CD4-positive, alpha-beta T cell treated with Interleukin-2 at 100 ng/mL for 4 hours (primary cell): ENCODE results near the gene NRXN3.
"Not testable (repeated sequence)": the region's sequence is repeated elsewhere in the genome, so short reads cannot be mapped to it uniquely, and the experiment has no call there.

Source experiments
- DNase-seq: peaks from one replicate; pipeline ENCODE4 v3.0.0-alpha.2; 2020; ENCODE audit warnings: low spot score

NRXN3 gene

DNA sequence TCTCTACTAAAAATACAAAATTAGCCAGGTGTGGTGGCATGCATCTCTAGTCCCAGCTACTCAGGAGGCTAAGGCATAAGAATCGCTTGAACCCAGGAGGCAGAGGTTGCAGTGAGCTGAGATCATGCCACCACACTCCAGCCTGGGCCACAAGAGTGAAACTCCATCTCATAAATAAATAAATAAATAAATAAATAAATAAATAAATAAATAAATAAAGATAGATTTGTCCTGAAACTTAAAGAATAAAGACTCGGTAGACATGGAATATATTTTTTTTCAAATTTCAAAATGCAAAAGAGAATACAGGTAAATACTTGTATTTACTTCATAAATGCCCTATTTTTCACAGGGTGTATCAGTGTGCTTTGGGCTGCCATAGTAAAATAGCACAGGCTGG, 317.4 kb downstream of the NRXN3 start:
- DNase-seq, result not testable (repeated sequence)

DNA sequence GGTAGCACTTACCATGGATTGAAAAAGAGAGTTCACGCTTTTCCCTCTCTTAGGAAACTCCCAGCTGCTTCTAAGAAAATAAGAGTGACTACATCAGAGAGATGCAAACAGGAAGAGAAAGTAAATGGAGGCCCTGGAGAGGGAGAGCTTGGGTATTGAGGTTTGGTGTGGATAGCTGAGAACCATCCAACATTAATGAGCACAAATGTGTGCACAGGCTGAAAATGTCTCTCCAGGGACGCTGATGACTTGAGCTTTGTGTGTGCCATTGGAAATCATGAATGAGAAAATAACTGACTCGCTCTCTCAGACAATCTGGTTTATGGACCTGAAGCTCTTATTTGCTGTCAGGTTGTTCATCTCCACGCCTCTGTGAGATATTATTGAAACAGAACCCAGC, 318.8 kb downstream of the NRXN3 start:
- no peak for DNase-seq

DNA sequence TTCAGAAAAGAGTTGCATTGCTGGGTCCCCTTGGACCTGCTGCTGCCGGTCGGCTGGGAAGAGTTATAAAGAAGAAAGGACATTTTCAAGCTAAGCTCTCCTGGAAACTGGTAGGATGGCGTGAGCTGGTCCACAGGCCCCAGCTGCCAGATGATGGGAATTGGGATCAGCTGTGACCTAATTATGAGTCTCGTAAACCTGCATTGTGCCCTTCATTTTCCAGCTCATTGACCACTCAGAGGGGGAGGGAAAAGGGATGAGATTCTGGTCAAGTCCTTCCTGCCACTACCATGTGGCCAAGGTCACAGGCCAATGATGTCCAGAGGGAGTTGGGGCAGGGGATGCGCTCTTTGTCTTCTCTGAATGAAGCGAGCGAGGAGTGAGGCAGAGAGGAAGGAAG, 320.9 kb downstream of the NRXN3 start:
- no peak for DNase-seq

DNA sequence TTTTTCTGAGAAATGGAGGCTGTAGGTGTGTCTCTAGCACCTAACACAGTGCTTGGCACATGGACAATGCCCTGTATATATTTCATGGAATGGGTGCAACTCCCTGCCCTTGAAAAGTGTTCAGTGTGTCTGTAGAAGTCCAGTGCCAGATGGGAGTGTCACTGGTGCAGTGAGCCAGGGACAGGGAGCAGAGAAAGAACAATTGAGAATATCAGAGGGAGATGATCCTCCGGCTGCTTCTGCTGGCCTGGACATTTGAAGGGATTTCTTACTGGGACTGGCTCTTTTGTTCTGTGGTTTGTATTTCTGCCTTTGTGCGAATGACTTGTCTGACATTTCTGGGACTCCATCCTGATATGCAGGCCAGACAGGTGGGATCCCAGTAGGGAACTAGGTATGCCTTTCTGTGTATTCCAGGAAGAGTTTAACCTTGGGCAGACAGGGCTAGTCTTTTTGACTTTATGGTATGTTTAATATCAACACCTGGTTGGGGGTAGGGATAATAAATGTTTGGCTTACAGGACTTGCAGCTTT, 328.0 kb downstream of the NRXN3 start:
- no peak for DNase-seq

DNA sequence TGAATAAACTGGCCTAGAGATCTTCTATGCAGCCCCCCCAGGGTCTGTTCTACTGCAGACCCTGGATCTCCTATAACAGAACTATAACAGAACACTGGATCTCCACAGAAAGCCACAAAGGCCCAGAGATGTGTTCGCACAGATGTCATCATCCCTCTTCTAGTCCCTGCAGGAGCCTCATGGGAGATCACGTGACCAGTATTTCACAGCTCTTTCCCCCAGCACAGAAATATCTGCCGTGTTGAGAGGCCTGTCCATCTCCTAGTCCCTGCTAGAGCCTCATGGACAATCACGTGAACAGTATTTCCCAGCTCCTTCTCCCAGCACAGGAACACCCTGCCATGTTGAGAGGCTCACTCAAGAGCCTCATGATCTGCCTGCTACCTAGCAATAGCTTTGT, 331.7 kb downstream of the NRXN3 start:
- DNase-seq, result no peak

DNA sequence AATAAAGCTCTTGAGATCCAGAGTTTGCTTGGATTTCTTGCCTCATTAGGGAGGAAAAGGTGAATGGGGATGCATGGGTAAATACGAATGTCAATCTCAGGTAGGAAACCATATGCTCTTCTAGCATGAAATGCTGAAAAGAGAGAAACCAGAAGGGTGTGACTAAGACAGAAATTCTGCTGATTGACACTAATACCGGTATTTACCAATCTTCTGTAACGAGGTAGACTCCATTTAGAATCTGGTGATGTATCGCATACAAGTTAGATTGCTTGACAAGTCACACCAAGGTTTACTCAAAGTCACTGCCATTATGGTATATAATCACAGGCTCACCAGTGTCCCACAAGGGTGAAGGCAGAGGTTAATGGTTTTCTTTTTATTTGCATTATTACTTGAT, 337.9 kb downstream of the NRXN3 start:
- DNase-seq, result no peak

DNA sequence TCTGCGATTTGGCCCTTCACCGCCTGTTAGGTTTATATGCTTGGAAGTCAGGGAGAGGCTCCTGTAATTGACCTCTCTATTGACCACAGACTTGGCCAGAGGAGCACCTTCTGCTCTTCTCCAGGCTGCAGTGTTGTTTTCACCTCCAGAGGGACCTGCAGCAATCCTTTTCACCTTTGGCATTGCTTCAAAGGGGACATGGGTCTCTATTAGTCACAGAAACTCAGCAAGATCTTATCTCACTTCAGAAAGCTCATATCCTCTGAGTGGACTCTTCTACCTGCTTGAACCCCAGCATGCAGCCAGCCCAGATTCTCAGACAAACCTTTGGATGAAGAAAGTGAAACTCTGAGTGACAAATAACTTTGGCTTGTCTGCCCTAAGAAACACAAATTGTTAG, 339.3 kb downstream of the NRXN3 start:
- DNase-seq, result no peak

DNA sequence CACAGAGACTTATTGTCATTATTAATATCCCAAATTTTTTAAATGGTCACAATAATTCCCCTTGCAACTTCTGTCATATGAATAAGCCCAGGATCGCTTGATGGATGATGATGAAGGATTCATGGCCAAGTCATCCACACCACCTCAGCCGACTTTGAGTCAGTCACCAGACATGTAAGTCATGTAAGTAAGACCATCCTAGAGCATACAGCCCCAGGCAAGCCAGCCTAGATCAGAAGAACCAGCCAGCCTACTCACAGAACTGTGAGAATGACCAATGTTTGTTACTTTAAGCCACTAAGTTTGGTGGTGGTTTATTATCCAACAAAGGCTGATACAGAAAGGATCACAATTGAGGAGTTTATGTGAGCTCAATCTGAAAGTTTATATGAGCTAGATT, 341.8 kb downstream of the NRXN3 start:
- no peak for DNase-seq

DNA sequence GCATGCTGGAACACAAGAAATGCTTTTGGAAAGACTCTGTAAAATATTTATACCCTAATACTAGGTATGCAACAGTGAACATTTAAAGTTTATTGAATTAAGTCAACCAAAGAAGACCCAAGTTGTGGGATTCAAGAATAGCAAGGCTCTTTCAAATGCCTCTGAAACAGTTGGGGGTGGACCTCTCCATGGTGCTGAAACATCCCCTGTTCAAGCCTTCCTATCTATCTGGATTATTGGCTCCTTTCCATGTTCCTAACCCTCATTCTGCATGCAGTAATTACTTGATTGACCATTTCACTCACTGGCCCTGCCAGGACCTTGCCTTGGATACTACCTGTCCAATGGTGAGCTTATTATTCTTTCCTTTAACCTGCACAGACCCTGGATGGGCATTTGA, 349.7 kb downstream of the NRXN3 start:
- no peak for DNase-seq

DNA sequence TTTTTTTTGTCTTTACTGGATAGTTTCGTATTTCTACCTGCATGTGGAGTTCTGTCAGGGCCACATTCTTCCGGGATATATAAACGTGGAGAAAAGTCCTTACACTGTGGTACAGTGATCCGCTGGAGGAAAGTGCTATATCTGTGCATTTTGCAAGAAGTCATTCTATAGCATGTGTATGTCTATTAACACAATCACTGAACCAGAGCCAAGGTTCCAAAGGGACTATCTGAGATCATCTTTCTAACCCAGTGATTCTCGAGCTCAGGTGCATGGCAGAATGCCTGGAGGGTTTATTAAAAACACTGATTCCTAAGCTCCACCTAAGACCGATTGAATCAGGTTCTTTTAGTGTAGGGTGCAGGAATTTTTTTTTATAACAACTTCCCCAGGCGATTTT, 354.0 kb downstream of the NRXN3 start:
- DNase-seq, result no peak

DNA sequence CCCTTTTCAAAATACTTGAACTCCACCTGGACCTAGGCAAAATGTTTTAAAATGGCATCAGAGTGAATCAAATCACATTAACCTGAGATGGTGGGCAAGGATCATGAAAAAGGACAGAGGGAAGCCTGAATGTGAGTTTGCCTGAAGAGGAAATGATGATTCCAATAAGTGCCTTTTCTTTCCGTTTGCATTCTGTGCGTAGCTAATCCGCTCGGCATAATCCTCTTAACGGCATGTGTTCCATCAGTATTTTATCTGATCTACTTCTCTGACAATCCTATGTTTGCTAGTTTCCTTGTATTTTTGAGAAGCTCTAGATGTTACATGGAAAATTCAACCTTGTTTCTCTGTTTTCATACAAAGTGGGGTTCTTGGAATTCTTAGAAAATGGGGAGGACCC, 354.6 kb downstream of the NRXN3 start:
- no peak for DNase-seq

DNA sequence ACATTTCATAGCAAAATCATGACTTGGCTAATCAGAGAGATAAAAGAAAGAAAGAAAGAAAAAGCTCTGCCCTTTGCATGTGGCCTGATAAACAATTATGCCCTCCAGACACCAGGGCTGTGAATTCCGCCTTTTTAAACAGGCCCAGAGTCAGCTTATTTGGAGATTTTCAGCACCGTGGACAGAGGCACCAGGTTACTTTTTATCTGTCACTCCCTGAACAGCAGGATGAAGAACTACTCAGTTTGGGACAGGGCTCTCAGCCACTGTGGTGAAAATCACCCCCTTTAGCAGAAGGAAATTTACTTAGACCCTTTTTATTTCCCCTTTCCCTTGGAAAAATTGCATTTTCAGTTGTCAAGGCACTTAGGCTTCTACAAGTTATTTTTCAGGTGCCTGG, 359.9 kb downstream of the NRXN3 start:
- DNase-seq, result no peak

DNA sequence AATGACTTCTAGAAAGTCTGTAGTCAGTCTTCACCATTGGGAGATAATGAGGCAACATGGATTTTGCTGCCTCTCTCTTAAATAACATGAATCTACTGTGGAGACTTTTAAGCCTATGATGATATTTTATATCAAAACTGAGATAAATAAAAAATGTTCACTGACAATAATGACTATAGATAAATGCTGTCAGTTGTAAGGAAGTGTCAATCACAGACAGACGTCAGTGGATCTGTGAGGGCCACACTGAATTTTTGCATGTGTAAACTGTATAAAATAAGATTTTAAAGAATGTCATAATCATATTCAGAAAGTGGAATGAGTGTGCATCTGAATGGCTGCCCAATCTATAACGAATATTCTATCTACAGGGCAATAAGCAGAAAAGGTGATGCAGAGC, 364.0 kb downstream of the NRXN3 start:
- DNase-seq, result no peak

DNA sequence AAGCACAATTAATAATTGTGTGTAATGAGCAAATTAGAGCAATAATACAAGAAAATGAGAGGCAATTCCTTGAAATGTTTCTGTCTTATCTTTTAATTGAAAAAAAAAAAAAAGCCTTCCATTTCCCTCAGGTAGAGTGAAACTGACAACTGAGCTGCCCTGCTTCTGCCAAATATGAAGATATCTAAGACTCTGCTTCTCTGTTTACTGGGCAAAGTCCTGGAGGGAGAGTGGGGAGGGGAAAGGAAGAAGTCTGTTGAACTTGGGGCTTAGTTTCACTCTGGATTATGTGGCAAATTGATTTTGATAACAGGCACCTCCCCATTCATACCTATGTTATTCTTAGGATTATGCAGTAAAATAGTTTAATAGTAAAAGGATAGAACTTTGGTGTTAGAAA, 364.9 kb downstream of the NRXN3 start:
- no peak for DNase-seq

DNA sequence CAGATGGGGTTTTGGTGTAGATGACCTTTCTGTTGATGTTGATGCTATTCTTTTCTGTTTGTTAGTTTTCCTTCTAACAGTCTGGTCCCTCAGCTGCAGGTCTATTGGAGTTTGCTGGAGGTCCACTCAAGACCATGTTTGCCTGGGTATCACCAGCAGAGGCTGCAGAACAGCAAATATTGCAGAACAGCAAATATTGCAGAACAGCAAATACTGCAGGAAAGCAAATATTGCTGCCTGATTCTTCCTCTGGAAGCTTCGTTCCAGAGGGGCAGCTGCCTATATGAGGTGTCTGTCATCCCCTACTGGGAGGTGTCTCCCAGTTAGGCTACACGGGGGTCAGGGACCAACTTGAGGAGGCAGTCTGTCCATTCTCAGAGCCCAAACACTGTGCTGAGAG, 371.6 kb downstream of the NRXN3 start:
- DNase-seq, result not testable (repeated sequence)

DNA sequence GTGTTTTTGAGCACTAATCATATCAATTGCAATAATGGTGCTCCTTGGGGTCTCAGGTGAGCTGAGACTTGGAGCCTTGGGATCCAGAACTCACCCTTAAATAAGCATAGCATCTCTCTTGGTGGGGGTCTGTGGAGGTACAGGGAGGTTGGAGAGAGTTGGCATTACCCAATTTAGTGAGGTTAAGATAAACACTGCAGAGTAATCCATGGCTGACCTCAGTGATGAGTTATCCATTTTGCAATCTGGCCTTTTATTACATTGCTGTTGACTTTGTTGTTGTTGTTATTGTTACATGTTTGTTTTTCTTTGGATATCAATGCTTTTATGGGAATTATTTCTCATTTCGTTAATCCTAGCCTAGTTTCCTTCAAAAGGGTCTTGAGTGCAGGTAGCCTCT, 373.3 kb downstream of the NRXN3 start:
- DNase-seq, result no peak

DNA sequence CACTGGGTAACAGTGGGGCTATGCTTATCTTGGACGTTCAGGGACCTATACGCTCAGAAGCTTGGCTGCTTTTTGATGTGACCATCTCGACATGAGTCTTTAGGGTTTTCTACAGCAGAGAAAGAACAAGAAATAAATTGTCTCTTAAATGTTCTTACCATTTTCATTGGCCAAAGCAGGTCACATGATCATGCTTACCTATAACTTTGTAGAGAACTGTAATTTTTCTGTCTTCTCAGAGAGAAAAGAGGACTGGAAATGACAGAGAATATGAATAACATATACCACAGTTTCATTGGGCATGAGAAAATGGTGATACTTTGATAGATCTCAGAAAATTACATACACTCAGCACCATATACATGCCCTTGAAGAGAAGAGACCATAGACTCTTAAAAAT, 390.9 kb downstream of the NRXN3 start:
- DNase-seq, result no peak

DNA sequence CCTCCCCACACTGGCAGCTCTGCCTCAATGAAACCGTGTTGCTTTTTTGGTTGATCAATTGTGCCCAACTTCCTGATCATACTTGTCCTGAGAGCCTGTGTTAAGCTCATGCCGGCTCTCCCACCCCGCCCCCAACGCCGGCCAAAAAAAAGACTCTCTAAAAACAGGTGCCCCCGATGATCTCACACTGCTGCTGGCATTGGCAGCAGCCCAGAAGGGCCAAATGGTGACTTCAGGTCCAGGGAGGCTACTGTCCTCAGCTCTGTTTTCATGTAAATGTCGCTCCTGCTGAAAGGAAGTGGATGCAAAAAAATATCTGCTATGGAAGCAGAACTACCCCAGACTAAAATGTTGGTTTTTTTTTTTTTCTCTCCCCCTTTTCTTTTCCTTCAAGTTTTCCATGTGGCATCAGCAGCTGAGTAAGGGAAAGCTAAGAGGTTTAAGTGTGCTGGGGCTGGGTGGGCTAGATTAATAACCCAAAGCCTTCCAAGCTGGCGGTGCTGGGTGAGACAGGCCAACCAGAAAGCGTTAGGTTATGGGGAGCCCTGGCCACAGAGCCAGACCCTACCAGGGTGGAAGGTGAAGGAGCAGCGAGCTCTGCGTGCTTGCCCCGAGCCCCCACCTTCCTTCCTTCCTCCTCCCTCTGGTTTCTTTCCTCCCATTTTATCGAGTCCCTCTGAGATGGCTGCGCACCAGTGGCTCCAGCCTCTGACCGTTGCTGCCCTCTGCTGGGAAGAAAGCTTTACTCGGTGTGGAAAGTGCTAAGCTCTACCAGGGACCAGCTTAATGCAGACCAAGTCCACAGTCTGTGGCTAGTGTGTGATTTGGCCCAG, 396.1 kb downstream of the NRXN3 start:
- peak; percentile 29 for DNase-seq

DNA sequence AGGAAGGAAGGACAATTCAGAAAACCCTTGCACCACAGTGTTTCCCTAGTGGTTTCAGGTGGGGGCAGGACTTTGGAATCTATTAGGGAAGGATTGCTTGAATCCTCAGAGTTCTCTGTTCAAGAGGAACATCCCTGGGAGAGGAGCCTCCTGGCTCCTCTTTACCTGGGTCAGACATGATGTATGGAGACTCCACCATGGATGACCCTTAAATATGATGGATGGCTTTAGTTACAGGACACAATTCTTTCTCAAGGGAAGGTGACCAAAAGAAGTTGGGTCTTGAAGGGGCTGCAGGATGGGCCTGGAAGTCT, 396.6 kb downstream of the NRXN3 start:
- no peak for DNase-seq

DNA sequence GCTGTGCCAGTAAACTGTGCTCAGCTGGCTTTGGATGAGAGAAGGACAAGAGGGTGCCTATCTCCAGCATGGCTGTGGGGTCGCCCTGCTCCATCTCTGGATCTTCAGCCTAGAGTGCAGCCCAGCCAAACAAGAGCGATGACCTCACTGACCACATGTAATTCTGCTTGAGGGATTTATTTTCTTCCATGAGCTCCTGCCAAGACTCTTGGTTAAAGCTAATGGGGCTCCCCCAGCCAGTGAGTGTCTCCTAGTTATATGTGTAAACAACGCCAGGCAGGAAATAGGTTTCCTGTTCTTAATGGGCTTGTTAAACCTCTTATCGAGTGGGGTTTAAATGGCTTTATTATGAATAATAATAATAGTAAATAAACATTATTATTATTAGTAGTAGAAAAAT, 397.2 kb downstream of the NRXN3 start:
- DNase-seq, result no peak

DNA sequence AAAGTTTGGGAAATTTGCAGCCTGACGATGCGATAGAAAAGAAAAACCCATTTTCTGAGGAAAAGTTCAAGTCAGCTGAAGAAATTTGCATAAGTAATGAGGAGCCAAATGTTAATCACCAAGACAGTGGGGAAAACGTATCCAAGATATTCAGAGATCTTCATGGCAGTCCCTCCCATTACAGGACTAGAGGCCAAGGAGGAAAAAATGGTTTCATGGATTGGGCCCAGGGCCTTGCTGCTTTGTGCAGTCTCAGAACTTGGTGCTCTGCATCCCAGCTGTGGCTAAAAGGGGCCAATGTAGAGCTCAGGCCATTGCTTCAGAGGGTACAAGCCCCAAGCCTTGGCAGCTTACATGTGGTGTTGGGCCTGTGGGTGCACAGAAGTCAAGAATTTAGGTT, 403.6 kb downstream of the NRXN3 start:
- DNase-seq, result not testable (repeated sequence)

DNA sequence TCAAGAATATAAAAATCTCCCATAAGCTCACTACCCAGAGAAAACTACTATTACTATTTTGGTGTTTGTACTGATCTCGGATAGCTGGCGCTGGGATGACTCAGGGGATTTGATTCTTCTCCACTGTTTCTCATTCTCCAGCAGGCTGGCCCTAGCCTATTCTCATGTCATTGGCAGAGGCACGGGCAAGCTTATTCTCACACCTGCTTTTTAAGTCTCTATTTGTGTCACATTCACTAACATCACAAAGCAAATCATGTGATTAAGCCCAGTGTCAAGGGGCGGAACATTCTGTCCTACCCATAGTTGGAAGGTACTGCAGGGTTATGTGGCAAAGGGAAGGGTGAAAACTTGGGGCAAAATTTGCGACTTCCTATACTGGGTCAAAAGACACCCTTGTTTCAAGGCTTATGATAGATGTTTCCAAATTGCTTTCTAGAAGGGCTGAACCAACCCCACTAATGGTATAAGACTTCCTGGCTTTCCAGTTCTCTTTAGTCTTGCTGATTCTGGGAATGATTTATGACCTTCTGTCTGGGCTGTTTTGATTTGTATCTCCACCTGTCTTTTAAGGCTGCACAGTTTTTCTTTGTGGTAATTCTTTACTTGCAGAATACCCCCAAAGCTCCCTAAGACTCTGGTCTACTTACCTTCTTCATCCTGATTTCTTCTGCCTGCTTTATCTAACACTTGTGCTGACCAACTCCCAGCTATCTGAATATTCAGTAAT, 406.4 kb downstream of the NRXN3 start:
- DNase-seq, result no peak

DNA sequence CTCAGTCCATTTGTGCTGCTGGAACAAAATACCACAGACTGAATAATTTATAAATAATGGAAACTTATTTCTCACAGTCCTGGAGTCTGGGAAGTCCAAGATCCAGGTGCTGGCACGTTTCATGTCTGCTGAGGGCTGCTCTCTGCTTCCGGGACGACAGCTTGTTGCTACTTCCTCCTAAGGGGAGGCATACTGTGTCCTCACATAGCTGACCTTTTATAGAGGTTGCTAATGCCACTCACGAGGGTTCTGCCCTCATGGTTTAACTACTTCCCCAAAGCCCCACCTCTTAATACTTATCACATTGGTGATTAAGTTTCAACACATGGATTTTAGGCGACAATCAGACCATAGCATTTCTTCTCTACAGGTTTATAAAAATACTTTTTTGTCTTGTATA, 411.1 kb downstream of the NRXN3 start:
- no peak for DNase-seq

DNA sequence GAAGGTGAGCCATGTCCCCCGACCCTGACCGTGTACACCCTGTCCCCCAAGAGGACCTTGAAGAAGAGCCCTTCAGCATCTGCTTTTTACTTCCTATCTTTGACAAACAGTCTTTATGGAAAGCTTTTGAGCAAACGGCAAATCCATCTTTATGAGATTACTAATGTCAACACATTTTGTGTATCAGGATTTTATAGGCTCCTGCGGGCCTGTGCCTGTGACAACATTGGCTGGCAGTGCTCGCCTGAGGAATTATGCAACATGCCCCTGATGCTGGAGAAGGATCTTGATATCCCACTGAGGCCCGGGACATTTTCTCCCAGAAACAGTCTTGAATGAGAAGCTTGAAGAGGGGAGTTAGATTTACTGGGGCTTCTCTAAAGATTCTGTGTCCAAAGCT, 416.5 kb downstream of the NRXN3 start:
- no peak for DNase-seq
